ENCODE measurements around the gene AMH.
A peak's percentile ranks its signal among the peaks of the same experiment; 100 is the strongest.

AMH gene

GRCh38 chr19:2210206-2210605 is 38.9 kb upstream of the AMH start:
- Histone ChIP-seq H3K27me3 (ENCODE audit: control insufficient read depth in 1 of 2, insufficient read depth in 2 of 2, low read length in 2 of 2) (no peaks in the 10 kb centered on the region), H3K36me3 (ENCODE audit: control insufficient read depth in 1 of 2, insufficient read depth in 2 of 2, low read length in 2 of 2) (peaks cover 30 to 72% of the 10 kb centered on the region in 2 donors), H3K9me3 (ENCODE audit: control insufficient read depth in 1 of 2, low read length in 2 of 2) (no peaks in the 10 kb centered on the region), H3K9ac (ENCODE audit: low read depth in 1 of 2, low read length in 2 of 2) (no peak overlapping the region), H3K27ac (ENCODE audit: low read depth, low read length) (no peak overlapping the region), H3K4me1 (ENCODE audit: control insufficient read depth in 1 of 2, insufficient read depth in 2 of 2, low read length in 2 of 2) (peaks cover 16 to 21% of the 10 kb centered on the region in 2 donors), H3K4me3 (ENCODE audit: low read depth in 1 of 2, low read length in 2 of 2) (no peak overlapping the region)

GRCh38 chr19:2210987-2211740 is 38.0 kb upstream of the AMH start:
- Histone ChIP-seq H3K9me3 (ENCODE audit: control insufficient read depth in 1 of 2, low read length in 2 of 2) (no peaks in the 10 kb centered on the region), H3K36me3 (ENCODE audit: control insufficient read depth in 1 of 2, insufficient read depth in 2 of 2, low read length in 2 of 2) (peaks cover 38 to 73% of the 10 kb centered on the region in 2 donors), H3K4me3 (ENCODE audit: low read depth in 1 of 2, low read length in 2 of 2) (no peak overlapping the region), H3K9ac (ENCODE audit: low read depth in 1 of 2, low read length in 2 of 2) (no peak overlapping the region), H3K27me3 (ENCODE audit: control insufficient read depth in 1 of 2, insufficient read depth in 2 of 2, low read length in 2 of 2) (no peaks in the 10 kb centered on the region), H3K4me1 (ENCODE audit: control insufficient read depth in 1 of 2, insufficient read depth in 2 of 2, low read length in 2 of 2) (peaks cover 16 to 21% of the 10 kb centered on the region in 2 donors), H3K27ac (ENCODE audit: low read depth, low read length) (no peak overlapping the region)

GRCh38 chr19:2212861-2213711 is 36.0 kb upstream of the AMH start:
- Histone ChIP-seq H3K36me3 (ENCODE audit: control insufficient read depth in 1 of 2, insufficient read depth in 2 of 2, low read length in 2 of 2) (peaks cover 52 to 77% of the 10 kb centered on the region in 2 donors), H3K9me3 (ENCODE audit: control insufficient read depth in 1 of 2, low read length in 2 of 2) (no peaks in the 10 kb centered on the region), H3K27me3 (ENCODE audit: control insufficient read depth in 1 of 2, insufficient read depth in 2 of 2, low read length in 2 of 2) (no peaks in the 10 kb centered on the region), H3K4me1 (ENCODE audit: control insufficient read depth in 1 of 2, insufficient read depth in 2 of 2, low read length in 2 of 2) (peaks cover 16 to 19% of the 10 kb centered on the region in 2 donors), H3K4me3 (ENCODE audit: low read depth in 1 of 2, low read length in 2 of 2) (peak overlapping the region; percentile 32 to 40), H3K27ac (ENCODE audit: low read depth, low read length) (peak overlapping the region; percentile 90), H3K9ac (ENCODE audit: low read depth in 1 of 2, low read length in 2 of 2) (peak overlapping the region; percentile 43 to 54)

GRCh38 chr19:2213799-2214198 is 35.3 kb upstream of the AMH start:
- H3K9me3 ChIP-seq (ENCODE audit: control insufficient read depth in 1 of 2, low read length in 2 of 2), result no peaks in the 10 kb centered on the region
- no peaks in the 10 kb centered on the region for H3K27me3 ChIP-seq (ENCODE audit: control insufficient read depth in 1 of 2, insufficient read depth in 2 of 2, low read length in 2 of 2)
- H3K27ac ChIP-seq (ENCODE audit: low read depth, low read length), result no peak overlapping the region
- H3K4me3 ChIP-seq (ENCODE audit: low read depth in 1 of 2, low read length in 2 of 2), result peak overlapping the region; percentile 32 to 40
- peaks cover 52 to 76% of the 10 kb centered on the region in 2 donors for H3K36me3 ChIP-seq (ENCODE audit: control insufficient read depth in 1 of 2, insufficient read depth in 2 of 2, low read length in 2 of 2)
- peaks cover 16% of the 10 kb centered on the region in 2 donors for H3K4me1 ChIP-seq (ENCODE audit: control insufficient read depth in 1 of 2, insufficient read depth in 2 of 2, low read length in 2 of 2)
- peak overlapping the region; percentile 43 to 51 for H3K9ac ChIP-seq (ENCODE audit: low read depth in 1 of 2, low read length in 2 of 2)

- H3K27ac ChIP-seq (ENCODE audit: low read depth, low read length), result no peak overlapping the region
- H3K4me3 ChIP-seq (ENCODE audit: low read depth in 1 of 2, low read length in 2 of 2), result peak overlapping the region in 1 of 2 donors; percentile 40
- H3K36me3 ChIP-seq (ENCODE audit: control insufficient read depth in 1 of 2, insufficient read depth in 2 of 2, low read length in 2 of 2), result peaks cover 48 to 78% of the 10 kb centered on the region in 2 donors
- no peak overlapping the region for H3K9ac ChIP-seq (ENCODE audit: low read depth in 1 of 2, low read length in 2 of 2)
- no peaks in the 10 kb centered on the region for H3K9me3 ChIP-seq (ENCODE audit: control insufficient read depth in 1 of 2, low read length in 2 of 2)
- H3K4me1 ChIP-seq (ENCODE audit: control insufficient read depth in 1 of 2, insufficient read depth in 2 of 2, low read length in 2 of 2), result peaks cover 16% of the 10 kb centered on the region in 2 donors
- no peaks in the 10 kb centered on the region for H3K27me3 ChIP-seq (ENCODE audit: control insufficient read depth in 1 of 2, insufficient read depth in 2 of 2, low read length in 2 of 2)
Observed at GRCh38 chr19:2214251-2214650, 34.9 kb upstream of the AMH start.

GRCh38 chr19:2215281-2215751 is 33.8 kb upstream of the AMH start:
- no peak overlapping the region for H3K4me3 ChIP-seq (ENCODE audit: low read depth in 1 of 2, low read length in 2 of 2)
- no peak overlapping the region for H3K9ac ChIP-seq (ENCODE audit: low read depth in 1 of 2, low read length in 2 of 2)
- no peaks in the 10 kb centered on the region for H3K27me3 ChIP-seq (ENCODE audit: control insufficient read depth in 1 of 2, insufficient read depth in 2 of 2, low read length in 2 of 2)
- peaks cover 50 to 78% of the 10 kb centered on the region in 2 donors for H3K36me3 ChIP-seq (ENCODE audit: control insufficient read depth in 1 of 2, insufficient read depth in 2 of 2, low read length in 2 of 2)
- no peaks in the 10 kb centered on the region for H3K9me3 ChIP-seq (ENCODE audit: control insufficient read depth in 1 of 2, low read length in 2 of 2)
- H3K27ac ChIP-seq (ENCODE audit: low read depth, low read length), result no peak overlapping the region
- H3K4me1 ChIP-seq (ENCODE audit: control insufficient read depth in 1 of 2, insufficient read depth in 2 of 2, low read length in 2 of 2), result peaks cover 16% of the 10 kb centered on the region in 2 donors

GRCh38 chr19:2216361-2217225 is 32.5 kb upstream of the AMH start:
- H3K4me3 ChIP-seq (ENCODE audit: low read depth in 1 of 2, low read length in 2 of 2), result no peak overlapping the region
- H3K27ac ChIP-seq (ENCODE audit: low read depth, low read length), result no peak overlapping the region
- no peaks in the 10 kb centered on the region for H3K27me3 ChIP-seq (ENCODE audit: control insufficient read depth in 1 of 2, insufficient read depth in 2 of 2, low read length in 2 of 2)
- peaks cover 41 to 75% of the 10 kb centered on the region in 2 donors for H3K36me3 ChIP-seq (ENCODE audit: control insufficient read depth in 1 of 2, insufficient read depth in 2 of 2, low read length in 2 of 2)
- peaks cover 15% of the 10 kb centered on the region in 2 donors for H3K4me1 ChIP-seq (ENCODE audit: control insufficient read depth in 1 of 2, insufficient read depth in 2 of 2, low read length in 2 of 2)
- no peaks in the 10 kb centered on the region for H3K9me3 ChIP-seq (ENCODE audit: control insufficient read depth in 1 of 2, low read length in 2 of 2)
- H3K9ac ChIP-seq (ENCODE audit: low read depth in 1 of 2, low read length in 2 of 2), result no peak overlapping the region

- H3K9ac ChIP-seq (ENCODE audit: low read depth in 1 of 2, low read length in 2 of 2), result no peak overlapping the region
- peaks cover 38 to 80% of the 10 kb centered on the region in 2 donors for H3K36me3 ChIP-seq (ENCODE audit: control insufficient read depth in 1 of 2, insufficient read depth in 2 of 2, low read length in 2 of 2)
- no peak overlapping the region for H3K27ac ChIP-seq (ENCODE audit: low read depth, low read length)
- H3K9me3 ChIP-seq (ENCODE audit: control insufficient read depth in 1 of 2, low read length in 2 of 2), result no peaks in the 10 kb centered on the region
- H3K4me1 ChIP-seq (ENCODE audit: control insufficient read depth in 1 of 2, insufficient read depth in 2 of 2, low read length in 2 of 2), result peaks cover 11 to 12% of the 10 kb centered on the region in 2 donors
- no peak overlapping the region for H3K4me3 ChIP-seq (ENCODE audit: low read depth in 1 of 2, low read length in 2 of 2)
- no peaks in the 10 kb centered on the region for H3K27me3 ChIP-seq (ENCODE audit: control insufficient read depth in 1 of 2, insufficient read depth in 2 of 2, low read length in 2 of 2)
Observed at GRCh38 chr19:2217591-2217990, 31.5 kb upstream of the AMH start.

- Histone ChIP-seq H3K27me3 (ENCODE audit: control insufficient read depth in 1 of 2, insufficient read depth in 2 of 2, low read length in 2 of 2) (no peaks in the 10 kb centered on the region), H3K9me3 (ENCODE audit: control insufficient read depth in 1 of 2, low read length in 2 of 2) (no peaks in the 10 kb centered on the region), H3K27ac (ENCODE audit: low read depth, low read length) (no peak overlapping the region), H3K9ac (ENCODE audit: low read depth in 1 of 2, low read length in 2 of 2) (no peak overlapping the region), H3K4me3 (ENCODE audit: low read depth in 1 of 2, low read length in 2 of 2) (no peak overlapping the region), H3K4me1 (ENCODE audit: control insufficient read depth in 1 of 2, insufficient read depth in 2 of 2, low read length in 2 of 2) (no peaks in the 10 kb centered on the region), H3K36me3 (ENCODE audit: control insufficient read depth in 1 of 2, insufficient read depth in 2 of 2, low read length in 2 of 2) (peaks cover 39 to 88% of the 10 kb centered on the region in 2 donors)
Observed at GRCh38 chr19:2219726-2220125, 29.4 kb upstream of the AMH start.

Measured in duodenal mucosa (tissue), 2 donors.